ENCODE measurements around the gene PDGFD.

PDGFD gene

GRCh38 chr11:104005234-104005855, 158.6 kb downstream of the PDGFD start:
- in situ Hi-C loops (cut with MboI; ENCODE audit: low sequenced_read_pairs), result no loop called here

DNA sequence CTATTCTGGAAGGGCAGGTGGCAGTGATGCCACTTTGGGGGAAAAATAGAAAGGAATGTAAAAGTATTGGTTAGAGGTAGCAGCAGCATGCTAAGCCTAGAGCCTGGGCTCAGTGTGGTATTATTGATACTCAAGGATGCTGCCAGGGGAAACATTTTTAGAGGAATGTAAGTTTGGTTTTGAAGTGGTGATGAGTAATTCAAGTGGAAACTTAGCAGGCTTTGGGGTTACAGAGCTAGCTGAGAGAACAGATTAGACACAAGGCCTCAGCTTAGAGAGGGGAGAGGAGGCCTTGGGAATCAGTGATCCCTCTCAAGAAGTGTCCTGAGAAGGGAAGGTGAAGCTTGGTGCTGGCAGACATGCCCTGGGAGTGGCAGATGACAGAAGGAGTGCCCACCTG, 160.5 kb downstream of the PDGFD start:
- in situ Hi-C loops (cut with MboI; ENCODE audit: low sequenced_read_pairs), result no loop called here

DNA sequence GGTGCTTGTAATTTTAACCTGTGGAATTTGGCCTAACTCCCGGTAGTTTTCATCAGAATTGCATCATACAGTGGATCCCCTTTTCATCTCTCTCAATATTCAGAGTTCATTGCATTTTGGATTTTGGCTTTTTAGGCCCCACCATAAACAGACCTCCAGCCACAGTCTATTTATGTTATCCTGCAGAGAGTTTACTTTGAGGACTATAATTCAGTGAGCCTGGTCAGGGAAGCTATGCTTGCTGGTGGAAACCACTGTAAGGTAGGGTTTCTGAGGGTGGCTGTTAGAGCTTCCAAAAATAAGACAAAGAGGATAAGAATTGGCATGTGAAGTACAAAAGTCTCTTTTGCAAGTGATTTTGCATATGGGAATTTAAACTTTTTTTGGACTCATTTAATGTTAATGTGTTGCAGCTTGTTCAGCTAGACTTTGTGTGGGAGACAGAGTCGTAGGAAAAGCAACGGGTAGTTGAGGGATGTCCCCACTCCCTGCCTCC, 162.3 kb downstream of the PDGFD start:
- in situ Hi-C loops (cut with MboI; ENCODE audit: low sequenced_read_pairs), result no loop called here

DNA sequence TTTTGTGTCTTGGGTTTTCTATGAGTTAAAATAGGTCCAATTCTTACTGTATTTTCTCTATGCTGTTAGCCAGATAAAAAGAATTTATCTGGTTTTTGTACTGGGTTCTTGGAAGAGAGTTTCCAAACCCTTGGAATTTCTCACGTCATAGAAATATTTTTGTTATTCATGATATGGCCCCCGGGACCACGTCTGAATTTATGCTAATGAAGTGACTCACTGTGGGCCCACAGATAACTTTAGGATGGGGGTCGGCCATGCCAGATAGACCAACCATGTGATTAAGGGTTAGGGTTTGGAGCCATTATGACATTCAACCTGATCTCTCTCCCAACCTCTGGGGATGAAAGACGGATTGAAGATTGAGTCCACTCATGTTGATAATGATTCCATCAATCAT, 163.1 kb downstream of the PDGFD start:
- in situ Hi-C loops (cut with MboI; ENCODE audit: low sequenced_read_pairs), result no loop called here

GRCh38 chr11:103998826-103999508, 165.0 kb downstream of the PDGFD start:
- in situ Hi-C loops (cut with MboI; ENCODE audit: low sequenced_read_pairs), result no loop called here

GRCh38 chr11:103997082-103997481, 166.9 kb downstream of the PDGFD start:
- in situ Hi-C loops (cut with MboI; ENCODE audit: low sequenced_read_pairs), result no loop called here

DNA sequence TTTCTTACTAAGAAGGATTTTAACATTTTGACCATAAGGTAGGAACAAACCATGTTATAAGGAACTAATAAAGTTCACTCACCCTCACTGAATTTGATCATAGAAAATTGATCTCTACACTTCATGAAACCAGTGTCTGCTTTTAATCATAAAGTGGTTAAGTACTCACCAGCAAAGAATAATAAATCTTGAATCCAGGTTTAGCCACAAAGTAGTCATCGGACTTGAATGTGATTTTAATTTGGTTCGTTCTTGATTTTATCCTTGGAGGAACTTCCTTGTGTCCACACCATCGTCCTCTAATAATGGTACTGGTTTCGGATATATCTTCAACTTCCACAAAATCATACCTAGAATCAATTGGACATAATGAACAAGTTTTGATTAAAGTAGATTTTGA, 168.1 kb downstream of the PDGFD start:
- in situ Hi-C loops (cut with MboI; ENCODE audit: low sequenced_read_pairs), result no loop called here

- in situ Hi-C loops (cut with MboI; ENCODE audit: low sequenced_read_pairs), result no loop called here
Observed at GRCh38 chr11:103994518-103994917, 169.4 kb downstream of the PDGFD start.

GRCh38 chr11:103994094-103994493, 169.9 kb downstream of the PDGFD start:
- in situ Hi-C loops (cut with MboI; ENCODE audit: low sequenced_read_pairs), result no loop called here

GRCh38 chr11:103993507-103993906, 170.4 kb downstream of the PDGFD start:
- in situ Hi-C loops (cut with MboI; ENCODE audit: low sequenced_read_pairs), result no loop called here

DNA sequence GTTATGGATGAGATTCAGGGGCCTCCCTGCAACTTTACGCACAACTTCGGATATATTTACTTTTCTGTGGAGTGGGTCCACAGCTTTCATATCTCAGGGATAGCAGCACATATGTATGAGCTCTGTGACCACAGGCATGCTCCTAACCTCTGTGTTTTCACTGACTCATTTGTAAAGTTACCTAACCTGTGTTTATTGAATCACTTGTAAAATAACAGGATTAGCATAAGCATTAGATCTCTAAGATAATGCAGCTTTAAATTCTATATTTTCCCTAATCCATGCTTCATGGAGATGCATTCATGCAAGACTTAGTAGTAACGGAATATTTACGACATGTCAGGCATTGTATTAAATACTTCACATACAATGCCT, 175.4 kb downstream of the PDGFD start:
- in situ Hi-C loops (cut with MboI; ENCODE audit: low sequenced_read_pairs), result no loop called here

DNA sequence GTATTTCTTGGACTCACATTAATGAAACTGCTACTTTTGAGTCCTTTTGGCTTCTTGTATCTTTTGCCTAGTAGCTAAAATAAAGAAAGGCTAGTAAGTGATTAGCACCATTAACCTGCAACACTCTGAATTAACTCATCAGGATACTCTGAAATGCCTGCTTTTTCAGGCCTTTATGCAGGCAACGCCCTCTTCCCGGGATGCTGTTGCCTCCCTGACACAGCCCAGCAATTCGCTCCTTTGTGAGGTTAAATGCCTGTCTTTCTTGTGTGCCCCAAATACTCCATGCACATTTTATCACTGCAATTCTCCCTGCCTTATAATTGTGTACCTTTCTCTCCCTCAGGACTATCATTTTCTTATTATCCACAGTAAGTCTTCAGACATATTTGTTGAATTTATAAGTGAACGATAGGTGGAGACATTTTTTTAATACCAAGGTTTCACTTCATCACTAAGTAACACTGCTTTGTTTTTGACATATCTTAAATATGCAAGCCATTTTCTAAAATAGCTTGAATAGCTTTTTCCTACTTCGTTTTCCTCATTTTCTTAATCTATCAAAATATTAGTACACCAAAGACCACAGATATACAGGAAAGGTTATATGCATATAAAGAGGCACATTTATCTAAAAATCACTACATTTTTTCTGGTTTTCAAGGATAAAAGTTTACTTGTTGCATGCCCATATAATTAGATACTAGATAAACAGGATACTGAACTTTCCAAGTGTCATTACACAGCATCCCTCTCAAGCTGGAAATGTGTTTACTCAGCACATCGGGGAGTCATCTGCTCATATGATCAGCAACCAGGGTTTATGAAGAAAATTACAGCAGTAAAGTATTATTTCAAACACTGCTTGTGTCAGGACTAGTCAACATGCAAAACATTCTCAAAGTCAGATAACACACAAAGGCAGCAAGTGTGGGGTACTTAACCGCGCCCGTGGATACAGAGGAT, 176.0 kb downstream of the PDGFD start:
- in situ Hi-C loops (cut with MboI; ENCODE audit: low sequenced_read_pairs), result no loop called here

DNA sequence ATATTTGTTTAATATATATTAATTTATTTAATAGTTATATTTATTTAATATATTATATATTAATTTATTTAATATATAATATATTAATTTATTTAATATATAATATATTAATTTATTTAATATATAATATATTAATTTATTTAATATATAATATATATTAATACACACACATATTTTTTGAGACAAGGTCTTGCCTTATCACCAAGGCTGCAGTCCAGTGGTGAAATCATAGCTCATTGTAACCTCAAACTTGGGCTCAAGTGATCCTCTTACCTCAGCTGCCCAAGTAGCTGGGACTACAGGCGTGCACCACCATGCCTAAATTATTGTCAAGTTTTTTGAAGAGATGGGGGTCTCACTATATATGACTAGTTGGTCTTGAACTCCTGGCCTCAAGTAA, 178.9 kb downstream of the PDGFD start:
- in situ Hi-C loops (cut with MboI; ENCODE audit: low sequenced_read_pairs), result no loop called here

- in situ Hi-C loops (cut with MboI; ENCODE audit: low sequenced_read_pairs), result no loop called here
Observed at GRCh38 chr11:103980108-103980507, 183.8 kb downstream of the PDGFD start.

DNA sequence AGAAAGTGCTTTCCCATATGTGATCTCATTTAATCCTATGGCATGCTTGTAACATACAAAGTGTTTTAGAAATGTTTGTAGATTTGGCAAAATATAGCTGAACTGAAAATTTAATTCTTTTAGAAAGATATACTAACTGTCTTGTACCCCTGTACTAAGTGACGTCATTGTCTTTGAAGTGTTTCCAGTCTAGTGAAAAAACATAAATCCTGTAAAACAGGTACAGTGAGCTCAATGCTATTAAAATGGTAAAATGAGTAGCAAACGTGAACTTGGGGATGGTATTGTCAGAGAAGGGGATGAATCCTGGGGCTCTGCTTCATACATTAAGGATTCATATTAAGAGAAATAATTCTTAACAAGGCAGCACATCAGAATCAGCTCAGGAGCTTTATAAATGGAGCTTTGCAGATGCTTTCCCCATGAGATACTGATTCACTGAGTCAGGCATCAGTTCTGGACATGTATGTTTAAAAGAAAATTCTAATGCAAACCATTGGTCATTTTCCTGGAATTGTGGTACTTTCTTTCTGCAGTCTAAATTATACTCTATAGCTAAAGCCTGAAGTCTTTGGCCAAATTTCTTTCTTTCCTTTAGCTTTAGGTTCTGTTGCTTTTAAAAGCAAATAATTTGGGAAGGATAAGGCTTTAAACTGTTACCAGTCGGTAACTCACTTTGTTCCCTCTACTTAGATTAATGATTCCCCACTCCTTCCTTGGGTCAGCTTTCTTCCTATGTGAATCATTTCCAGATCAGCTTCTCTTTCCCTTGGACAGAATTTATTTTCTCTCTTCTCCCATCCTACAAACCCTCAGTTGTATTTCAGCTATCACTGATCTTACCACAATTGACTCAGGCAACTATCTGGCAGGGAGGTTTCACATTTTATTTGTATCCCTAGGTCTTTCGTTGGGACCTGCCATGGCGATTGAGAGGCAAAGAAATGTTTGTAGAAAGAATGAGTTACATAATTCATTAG, 185.0 kb downstream of the PDGFD start:
- in situ Hi-C loops (cut with MboI; ENCODE audit: low sequenced_read_pairs), result no loop called here

DNA sequence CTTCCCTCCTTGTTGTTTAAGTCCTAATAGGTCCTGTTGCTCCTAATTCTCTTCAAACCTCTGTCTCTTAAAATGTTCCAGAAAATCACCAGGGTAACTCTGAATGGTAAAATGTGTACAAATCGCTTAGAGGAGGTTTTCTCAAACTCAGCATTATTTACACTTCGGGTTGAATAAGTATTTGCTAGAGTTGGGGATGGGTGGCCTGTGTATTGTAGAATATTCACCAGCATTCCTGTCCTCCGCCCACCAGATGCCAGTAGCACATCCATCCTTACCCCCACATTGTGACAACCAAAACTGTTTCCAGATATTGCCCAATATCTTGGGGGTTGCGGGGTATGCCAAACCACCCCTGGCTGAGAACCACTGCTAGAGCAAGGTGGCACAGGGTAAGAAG, 191.9 kb downstream of the PDGFD start:
- in situ Hi-C loops (cut with MboI; ENCODE audit: low sequenced_read_pairs), result no loop called here

GRCh38 chr11:103970701-103971249, 193.2 kb downstream of the PDGFD start:
- in situ Hi-C loops (cut with MboI; ENCODE audit: low sequenced_read_pairs), result no loop called here

GRCh38 chr11:103968685-103969084, 195.3 kb downstream of the PDGFD start:
- in situ Hi-C loops (cut with MboI; ENCODE audit: low sequenced_read_pairs), result no loop called here

DNA sequence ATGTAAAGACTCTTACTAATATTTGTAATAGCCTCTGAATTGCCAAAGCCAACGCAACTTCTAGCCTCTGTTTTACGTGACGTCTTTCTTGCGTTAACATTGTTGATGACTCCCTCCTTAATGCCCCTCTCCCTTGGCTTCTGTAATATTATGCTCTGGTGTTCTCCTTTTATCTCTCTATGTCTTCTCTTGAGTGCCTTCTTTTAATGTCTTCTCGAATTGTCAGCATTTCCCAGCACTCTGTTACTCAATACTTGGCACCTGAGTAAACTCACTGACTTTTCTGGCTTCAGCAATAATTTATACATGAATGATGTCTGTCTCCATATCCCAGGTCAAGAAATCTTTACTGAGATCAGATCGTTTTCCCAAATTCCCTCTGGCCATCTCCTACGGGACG, 196.0 kb downstream of the PDGFD start:
- in situ Hi-C loops (cut with MboI; ENCODE audit: low sequenced_read_pairs), result no loop called here

DNA sequence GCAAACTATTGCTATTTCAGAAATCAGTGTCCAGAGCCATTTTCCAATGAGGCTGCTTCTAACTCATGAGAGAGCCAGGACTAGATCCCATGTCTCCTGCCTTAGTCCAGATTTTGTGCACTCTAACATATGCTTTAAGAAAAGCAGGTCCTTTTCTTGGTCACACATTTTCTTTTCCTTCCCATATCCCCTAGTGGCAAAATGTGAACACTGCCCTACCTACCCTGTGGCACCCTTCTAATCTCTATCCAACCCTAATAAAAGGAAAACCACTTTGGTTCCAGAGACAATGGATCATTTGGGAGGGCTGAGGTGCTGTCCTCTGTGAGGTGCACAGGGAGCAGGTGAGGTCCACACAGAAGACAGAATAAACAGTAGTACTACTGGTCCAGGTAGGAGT, 199.6 kb downstream of the PDGFD start:
- in situ Hi-C loops (cut with MboI; ENCODE audit: low sequenced_read_pairs), result no loop called here

All from hTERT RPE-1 (cell line).